IPS-11a (cell line): ENCODE data around the gene MCUB.

ENCODE experiments used
- H3K4me3 ChIP-seq: one replicate; pipeline ENCODE4 v1.5.1; 2013; ENCODE audit warnings: low read depth, low read length, control low read depth

MCUB gene

GRCh38 chr4:109723110-109723509, 163.1 kb downstream of the MCUB start:
- no peak overlapping the region for H3K4me3 ChIP-seq

GRCh38 chr4:109728385-109728784, 168.3 kb downstream of the MCUB start:
- H3K4me3 ChIP-seq: peak overlapping the region; percentile 90

- H3K4me3 ChIP-seq: peak overlapping the region; percentile 90
These were observed 169.2 kb downstream of the MCUB start for GRCh38 chr4:109729117-109729717.

GRCh38 chr4:109729718-109730618, 169.9 kb downstream of the MCUB start, which contains the start of gene PLA2G12A:
TSS of gene PLA2G12A (minus strand) at chr4:109730070. CDS start at chr4:109729809, 261 bp downstream.
- H3K4me3 ChIP-seq: peak within 1 kb of the TSS; percentile 90

- H3K4me3 ChIP-seq: peak overlapping the region; percentile 68
These were observed 170.8 kb downstream of the MCUB start for GRCh38 chr4:109730619-109731545.

- H3K4me3 ChIP-seq: no peak overlapping the region
These were observed 173.7 kb downstream of the MCUB start for GRCh38 chr4:109733728-109734127.

GRCh38 chr4:109735566-109736365, 175.7 kb downstream of the MCUB start:
- no peak overlapping the region for H3K4me3 ChIP-seq
